K562 (cell line): ENCODE results near the gene VPS13D. TPM values are rescaled to one million over a fixed set of nuclear protein-coding genes. Genes with fewer than 3 reads are reported as not detected.

Experiments
- FIP1L1 ChIP-seq: fragments of 200-400 bp; formaldehyde crosslinking; IDR thresholded peaks from 2 replicates; pipeline ENCODE4 v1.6.1; 2018; ENCODE audit warnings: mild to moderate bottlenecking, low read depth, low read length; ENCODE audit not compliant: poor library complexity, severe bottlenecking
- FOXP1 ChIP-seq: sonication (generic); formaldehyde crosslinking; IDR thresholded peaks from 2 replicates; pipeline ENCODE4 v1.8.0; 2022; ENCODE audit warnings: mild to moderate bottlenecking, missing genetic modification reagents
- GABPB1 ChIP-seq: sonication (generic); formaldehyde crosslinking; IDR thresholded peaks from 2 replicates; pipeline ENCODE4 v1.8.0; 2022; ENCODE audit warnings: mild to moderate bottlenecking, missing genetic modification reagents
- JUND ChIP-seq, 2 experiments: IDR thresholded peaks; 2 replicates in 1 of 2; 3 replicates in 1 of 2; pipeline ENCODE4 v1.6.1; 2011; ENCODE audit warnings: borderline replicate concordance in 2 of 2, low read depth in 2 of 2, low read length in 2 of 2, improper control_type of control experiment in 1 of 2, missing biosample characterization in 1 of 2, missing genetic modification characterization in 1 of 2, missing genetic modification reagents in 1 of 2
- SMAD4 ChIP-seq: fragments of 250-450 bp; sonication (Bioruptor Pico); conservative IDR thresholded peaks from 2 replicates; pipeline ENCODE4 v1.8.0; 2021; ENCODE audit warnings: inconsistent platforms, mild to moderate bottlenecking, moderate library complexity
- ZNF644 ChIP-seq: fragments of 200-800 bp; sonication (Bioruptor generic); IDR thresholded peaks from 2 replicates; pipeline ENCODE4 v1.6.1; 2016; ENCODE audit warnings: low read depth, missing genetic modification characterization, missing compliant biosample characterization
- polyA plus RNA-seq, 8 experiments: library from polyadenylated mRNA; depleted of rRNA in 4 of 8; stranded (reverse) in 5 of 8; unstranded in 3 of 8; fragments of >200 nt; fragmentation: Nextera tagmentation in 2 of 8; fragmentation: Illumina TruSeq in 1 of 8; extraction: Ambion mirVana in 2 of 8; extraction: Trizol in 1 of 8; gene quantifications; 2 replicates each; pipeline versions ENCODE4 v1.2.1 to v1.2.3, GENCODE V29; 2011 to 2014; ENCODE audit warnings: inconsistent platforms in 1 of 8, missing spikeins in 1 of 8
- total RNA-seq, 7 experiments: library from RNA; depleted of rRNA in 6 of 7; stranded (reverse); fragments of >200 nt in 6 of 7; fragmentation: Illumina TruSeq in 2 of 7; extraction: Trizol in 2 of 7; gene quantifications; 2 replicates each; pipeline versions ENCODE4 v1.2.1 to v1.2.3, GENCODE V29; 2011 to 2021; ENCODE audit warnings: low replicate concordance in 1 of 7
- TF ChIP-seq, protein P1 (sequence below), 2 experiments: IDR thresholded peaks in 1 of 2; conservative IDR thresholded peaks in 1 of 2; 2 replicates each; pipeline ENCODE4 v1.6.1; 2016; ENCODE audit warnings: low read depth in 2 of 2, mild to moderate bottlenecking in 1 of 2, missing compliant biosample characterization in 1 of 2, missing genetic modification characterization in 1 of 2, moderate library complexity in 1 of 2
- TF ChIP-seq, protein P2 (sequence below), 2 experiments: fragments of 450-650 bp in 1 of 2; sonication (generic) in 1 of 2; formaldehyde crosslinking in 1 of 2; IDR thresholded peaks in 1 of 2; conservative IDR thresholded peaks in 1 of 2; 2 replicates each; pipeline versions ENCODE4 v1.6.1 to v1.8.1; 2016 to 2023; ENCODE audit warnings: mild to moderate bottlenecking in 2 of 2, moderate library complexity in 2 of 2, inconsistent platforms in 1 of 2, missing genetic modification reagents in 1 of 2
- TF ChIP-seq, protein P3 (sequence below): fragments of 250-450 bp; sonication (Bioruptor Pico); IDR thresholded peaks from 2 replicates; pipeline ENCODE4 v1.4.0; 2020; ENCODE audit warnings: mild to moderate bottlenecking, moderate library complexity
- TF ChIP-seq, protein P4 (sequence below): sonication (generic); formaldehyde crosslinking; IDR thresholded peaks from 2 replicates; pipeline ENCODE4 v1.8.0; 2023; ENCODE audit warnings: missing genetic modification reagents, mild to moderate bottlenecking, borderline replicate concordance

The VPS13D gene
- total and polyA plus RNA-seq, 9 of the 15 experiments (the other 6 are each of a cell fraction or from before 2014, with no cell fraction given) = 6.1 to 51.5 (median 38.5) TPM

DNA sequence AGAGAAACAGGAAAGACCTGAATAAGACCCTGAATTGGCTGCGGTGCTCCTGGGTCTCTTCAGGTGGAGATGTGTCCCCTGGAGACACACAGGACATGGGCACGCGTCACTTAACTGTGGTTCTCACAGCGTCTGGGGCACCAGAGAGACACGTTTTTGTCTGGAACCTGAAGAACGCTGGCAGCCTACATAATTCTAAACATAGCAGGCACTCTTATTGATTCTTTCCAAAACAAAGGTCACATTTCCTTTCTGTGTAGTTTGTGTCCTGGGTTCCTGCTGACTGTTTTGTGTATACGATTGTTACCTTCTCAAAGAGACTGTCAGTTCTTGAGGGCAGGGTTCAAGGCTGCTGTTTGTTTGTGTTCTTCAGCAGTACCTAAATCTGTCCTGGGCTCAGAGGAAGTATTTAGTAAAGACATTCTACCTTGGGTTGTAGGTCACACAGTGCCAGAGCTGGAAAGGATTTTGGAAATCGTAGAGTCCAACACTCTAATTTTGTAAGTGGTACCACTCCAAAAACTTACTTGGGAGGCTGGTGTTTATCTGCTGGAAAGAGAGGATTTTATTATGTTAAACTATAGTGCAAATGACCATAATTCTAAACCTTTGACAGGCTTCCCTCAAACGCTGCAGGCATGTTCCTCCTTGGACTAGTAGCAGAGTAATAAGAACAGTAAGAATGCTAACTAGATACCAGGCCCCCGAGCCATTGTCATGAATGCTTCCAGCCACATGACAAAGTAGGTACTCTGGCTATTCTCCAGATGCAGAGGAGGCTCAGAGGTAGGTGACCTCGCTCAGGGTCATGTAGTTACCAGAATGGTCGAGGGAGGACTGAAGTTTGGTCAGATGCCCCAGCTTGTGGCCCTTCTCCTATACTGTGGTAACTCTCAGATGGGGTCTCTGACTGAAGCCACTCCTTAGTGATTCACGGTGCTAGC, 223.8 kb downstream of the VPS13D start (continued):
- TF ChIP-seq, protein P1, sequence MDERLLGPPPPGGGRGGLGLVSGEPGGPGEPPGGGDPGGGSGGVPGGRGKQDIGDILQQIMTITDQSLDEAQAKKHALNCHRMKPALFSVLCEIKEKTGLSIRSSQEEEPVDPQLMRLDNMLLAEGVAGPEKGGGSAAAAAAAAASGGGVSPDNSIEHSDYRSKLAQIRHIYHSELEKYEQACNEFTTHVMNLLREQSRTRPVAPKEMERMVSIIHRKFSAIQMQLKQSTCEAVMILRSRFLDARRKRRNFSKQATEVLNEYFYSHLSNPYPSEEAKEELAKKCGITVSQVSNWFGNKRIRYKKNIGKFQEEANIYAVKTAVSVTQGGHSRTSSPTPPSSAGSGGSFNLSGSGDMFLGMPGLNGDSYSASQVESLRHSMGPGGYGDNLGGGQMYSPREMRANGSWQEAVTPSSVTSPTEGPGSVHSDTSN (CRISPR knock-in tag; IDR thresholded peaks at IDR 0.05; ENCODE audit: low read depth) = no peak
- TF ChIP-seq, protein P1 (tag; conservative IDR thresholded peaks at IDR 0.05; ENCODE audit: low read depth) = peak; percentile 47
- TF ChIP-seq, protein P2, sequence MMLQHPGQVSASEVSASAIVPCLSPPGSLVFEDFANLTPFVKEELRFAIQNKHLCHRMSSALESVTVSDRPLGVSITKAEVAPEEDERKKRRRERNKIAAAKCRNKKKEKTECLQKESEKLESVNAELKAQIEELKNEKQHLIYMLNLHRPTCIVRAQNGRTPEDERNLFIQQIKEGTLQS (IDR thresholded peaks at IDR 0.05) = no peak
- TF ChIP-seq, protein P2 (CRISPR knock-in tag; conservative IDR thresholded peaks at IDR 0.05) = no peak
- TF ChIP-seq, protein P3, sequence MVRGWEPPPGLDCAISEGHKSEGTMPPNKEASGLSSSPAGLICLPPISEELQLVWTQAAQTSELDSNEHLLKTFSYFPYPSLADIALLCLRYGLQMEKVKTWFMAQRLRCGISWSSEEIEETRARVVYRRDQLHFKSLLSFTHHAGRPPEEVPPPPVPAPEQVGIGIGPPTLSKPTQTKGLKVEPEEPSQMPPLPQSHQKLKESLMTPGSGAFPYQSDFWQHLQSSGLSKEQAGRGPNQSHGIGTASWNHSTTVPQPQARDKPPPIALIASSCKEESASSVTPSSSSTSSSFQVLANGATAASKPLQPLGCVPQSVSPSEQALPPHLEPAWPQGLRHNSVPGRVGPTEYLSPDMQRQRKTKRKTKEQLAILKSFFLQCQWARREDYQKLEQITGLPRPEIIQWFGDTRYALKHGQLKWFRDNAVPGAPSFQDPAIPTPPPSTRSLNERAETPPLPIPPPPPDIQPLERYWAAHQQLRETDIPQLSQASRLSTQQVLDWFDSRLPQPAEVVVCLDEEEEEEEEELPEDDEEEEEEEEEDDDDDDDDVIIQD (CRISPR knock-in tag) = no peak
- TF ChIP-seq, protein P4, sequence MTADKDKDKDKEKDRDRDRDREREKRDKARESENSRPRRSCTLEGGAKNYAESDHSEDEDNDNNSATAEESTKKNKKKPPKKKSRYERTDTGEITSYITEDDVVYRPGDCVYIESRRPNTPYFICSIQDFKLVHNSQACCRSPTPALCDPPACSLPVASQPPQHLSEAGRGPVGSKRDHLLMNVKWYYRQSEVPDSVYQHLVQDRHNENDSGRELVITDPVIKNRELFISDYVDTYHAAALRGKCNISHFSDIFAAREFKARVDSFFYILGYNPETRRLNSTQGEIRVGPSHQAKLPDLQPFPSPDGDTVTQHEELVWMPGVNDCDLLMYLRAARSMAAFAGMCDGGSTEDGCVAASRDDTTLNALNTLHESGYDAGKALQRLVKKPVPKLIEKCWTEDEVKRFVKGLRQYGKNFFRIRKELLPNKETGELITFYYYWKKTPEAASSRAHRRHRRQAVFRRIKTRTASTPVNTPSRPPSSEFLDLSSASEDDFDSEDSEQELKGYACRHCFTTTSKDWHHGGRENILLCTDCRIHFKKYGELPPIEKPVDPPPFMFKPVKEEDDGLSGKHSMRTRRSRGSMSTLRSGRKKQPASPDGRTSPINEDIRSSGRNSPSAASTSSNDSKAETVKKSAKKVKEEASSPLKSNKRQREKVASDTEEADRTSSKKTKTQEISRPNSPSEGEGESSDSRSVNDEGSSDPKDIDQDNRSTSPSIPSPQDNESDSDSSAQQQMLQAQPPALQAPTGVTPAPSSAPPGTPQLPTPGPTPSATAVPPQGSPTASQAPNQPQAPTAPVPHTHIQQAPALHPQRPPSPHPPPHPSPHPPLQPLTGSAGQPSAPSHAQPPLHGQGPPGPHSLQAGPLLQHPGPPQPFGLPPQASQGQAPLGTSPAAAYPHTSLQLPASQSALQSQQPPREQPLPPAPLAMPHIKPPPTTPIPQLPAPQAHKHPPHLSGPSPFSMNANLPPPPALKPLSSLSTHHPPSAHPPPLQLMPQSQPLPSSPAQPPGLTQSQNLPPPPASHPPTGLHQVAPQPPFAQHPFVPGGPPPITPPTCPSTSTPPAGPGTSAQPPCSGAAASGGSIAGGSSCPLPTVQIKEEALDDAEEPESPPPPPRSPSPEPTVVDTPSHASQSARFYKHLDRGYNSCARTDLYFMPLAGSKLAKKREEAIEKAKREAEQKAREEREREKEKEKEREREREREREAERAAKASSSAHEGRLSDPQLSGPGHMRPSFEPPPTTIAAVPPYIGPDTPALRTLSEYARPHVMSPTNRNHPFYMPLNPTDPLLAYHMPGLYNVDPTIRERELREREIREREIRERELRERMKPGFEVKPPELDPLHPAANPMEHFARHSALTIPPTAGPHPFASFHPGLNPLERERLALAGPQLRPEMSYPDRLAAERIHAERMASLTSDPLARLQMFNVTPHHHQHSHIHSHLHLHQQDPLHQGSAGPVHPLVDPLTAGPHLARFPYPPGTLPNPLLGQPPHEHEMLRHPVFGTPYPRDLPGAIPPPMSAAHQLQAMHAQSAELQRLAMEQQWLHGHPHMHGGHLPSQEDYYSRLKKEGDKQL = no peak
- TF ChIP-seq GABPB1 (CRISPR knock-in tag) (0 out of 2 replicates have a peak, but pooled peaks have one; percentile 15), FOXP1 (CRISPR knock-in tag) (no peak), JUND (IDR thresholded peaks at IDR 0.05; ENCODE audit: borderline replicate concordance, low read depth, low read length) (0 out of 2 replicates have a peak, but pooled peaks have one; percentile 6), JUND (tag; IDR thresholded peaks at IDR 0.05; ENCODE audit: borderline replicate concordance, low read depth, low read length) (no peak; the same call in 2 of the 3 replicates), FIP1L1 (no peak), SMAD4 (0 out of 2 replicates have a peak, but pooled peaks have one; percentile 27), ZNF644 (0 out of 2 replicates have a peak, but pooled peaks have one; percentile 48)
